SJCRH30 (cell line): ENCODE results near the gene LINC01488. TPM values are rescaled to one million over a fixed set of nuclear protein-coding genes. Genes with fewer than 3 reads are reported as not detected.
A peak's percentile ranks its signal among the peaks of the same experiment; 100 is the strongest.

ENCODE experiments used
- DNase-seq, 2 experiments: peaks; one replicate each; pipeline ENCODE4 v3.0.0-alpha.2; 2015 to 2020
- H3K27ac ChIP-seq: fragments of 250-450 bp; sonication (Bioruptor Pico); 2 replicates; pipeline ENCODE4 v1.5.1; 2020; ENCODE audit warnings: mild to moderate bottlenecking, moderate library complexity
- H3K27me3 ChIP-seq: fragments of 250-450 bp; sonication (Bioruptor Pico); 2 replicates; pipeline ENCODE4 v1.5.1; 2020; ENCODE audit warnings: mild to moderate bottlenecking, moderate library complexity
- H3K36me3 ChIP-seq: fragments of 250-450 bp; sonication (Bioruptor Pico); 2 replicates; pipeline ENCODE4 v1.5.1; 2020; ENCODE audit warnings: mild to moderate bottlenecking, moderate library complexity
- H3K4me1 ChIP-seq: fragments of 250-450 bp; sonication (Bioruptor Pico); 2 replicates; pipeline ENCODE4 v1.5.1; 2020; ENCODE audit warnings: mild to moderate bottlenecking, moderate library complexity
- H3K4me3 ChIP-seq: fragments of 250-450 bp; sonication (Bioruptor Pico); 2 replicates; pipeline ENCODE4 v1.5.1; 2020; ENCODE audit warnings: mild to moderate bottlenecking, moderate library complexity
- H3K9me3 ChIP-seq: fragments of 250-450 bp; sonication (Bioruptor Pico); replicated peaks from 2 replicates; pipeline ENCODE4 v1.5.1; 2020; ENCODE audit warnings: mild to moderate bottlenecking, moderate library complexity
- total RNA-seq: library from RNA; depleted of rRNA; stranded (reverse); fragments of >200 nt; shearing (Covaris generic); gene quantifications from 2 replicates; pipeline ENCODE4 v1.2.3, GENCODE V29; 2014; rRNA removed

LINC01488 gene
- total RNA-seq, 1 experiment from 2014 or later: not detected

- no peak for DNase-seq
- Histone ChIP-seq H3K4me1 (peaks cover 4% of the 10 kb centered on the region; the same call in 1 of the 2 replicates), H3K9me3 (no peaks in the 10 kb centered on the region), H3K4me3 (no peak overlapping the region), H3K36me3 (no peaks in the 10 kb centered on the region), H3K27me3 (no peaks in the 10 kb centered on the region; the same call in 1 of the 2 replicates), H3K27ac (no peak overlapping the region)
Measured at GRCh38 chr11:69536406-69536805, 54.9 kb downstream of the LINC01488 start.

DNA sequence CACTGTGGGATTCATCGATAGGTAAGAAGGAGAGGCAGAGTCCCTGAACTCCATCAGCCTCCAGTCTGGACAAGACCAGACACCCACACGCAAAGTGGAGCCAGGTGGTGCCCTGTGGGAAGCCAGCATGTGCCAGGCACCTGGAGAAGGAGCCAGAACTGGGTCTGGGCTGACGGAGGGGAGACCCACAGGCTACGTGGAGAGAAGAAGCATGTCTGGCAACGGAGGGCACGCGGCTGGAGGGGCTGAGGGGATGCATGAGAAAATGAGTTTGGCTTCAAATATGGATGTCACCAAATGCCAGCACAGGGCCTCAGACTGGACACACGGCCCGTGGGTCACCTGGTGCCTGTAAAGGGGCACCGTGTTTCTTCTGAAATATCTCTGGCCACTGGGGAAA lies 55.7 kb downstream of the LINC01488 start:
- no peaks in the 10 kb centered on the region; the same call in 1 of the 2 replicates for H3K27me3 ChIP-seq
- no peak overlapping the region for H3K27ac ChIP-seq
- H3K4me1 ChIP-seq: peaks cover 6% of the 10 kb centered on the region
- no peaks in the 10 kb centered on the region for H3K36me3 ChIP-seq
- DNase-seq: no peak
- H3K9me3 ChIP-seq: no peaks in the 10 kb centered on the region
- no peak overlapping the region for H3K4me3 ChIP-seq

GRCh38 chr11:69537855-69538640 lies 56.6 kb downstream of the LINC01488 start:
- Histone ChIP-seq H3K4me1 (peaks cover 6% of the 10 kb centered on the region), H3K27ac (no peak overlapping the region), H3K4me3 (no peak overlapping the region), H3K27me3 (no peaks in the 10 kb centered on the region; the same call in 1 of the 2 replicates), H3K9me3 (no peaks in the 10 kb centered on the region), H3K36me3 (no peaks in the 10 kb centered on the region)
- DNase-seq: no peak

DNA sequence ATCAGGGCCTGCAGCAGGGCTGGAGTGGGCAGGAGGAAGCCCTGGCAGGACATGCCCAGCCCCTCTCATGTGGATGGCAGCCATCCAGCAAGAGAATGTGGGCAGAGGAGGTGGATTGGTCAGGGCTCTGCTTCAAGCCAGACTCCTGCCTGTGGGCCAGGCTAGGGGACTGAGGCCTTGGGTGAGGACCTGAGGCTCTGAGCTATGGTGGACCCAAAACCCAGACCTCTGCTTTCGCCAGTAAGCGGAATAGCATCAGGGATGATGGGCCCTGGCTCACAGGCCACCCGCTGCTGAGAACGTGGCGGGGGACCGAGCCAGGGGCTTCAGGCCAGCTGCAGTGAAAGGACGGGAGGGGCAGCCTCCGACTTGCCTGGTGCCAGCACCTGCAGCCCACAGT lies 57.4 kb downstream of the LINC01488 start:
- Histone ChIP-seq H3K4me1 (peaks cover 5% of the 10 kb centered on the region), H3K27me3 (no peaks in the 10 kb centered on the region; the same call in 1 of the 2 replicates), H3K4me3 (no peak overlapping the region), H3K36me3 (no peaks in the 10 kb centered on the region), H3K9me3 (no peaks in the 10 kb centered on the region), H3K27ac (no peak overlapping the region)
- DNase-seq: no peak

DNA sequence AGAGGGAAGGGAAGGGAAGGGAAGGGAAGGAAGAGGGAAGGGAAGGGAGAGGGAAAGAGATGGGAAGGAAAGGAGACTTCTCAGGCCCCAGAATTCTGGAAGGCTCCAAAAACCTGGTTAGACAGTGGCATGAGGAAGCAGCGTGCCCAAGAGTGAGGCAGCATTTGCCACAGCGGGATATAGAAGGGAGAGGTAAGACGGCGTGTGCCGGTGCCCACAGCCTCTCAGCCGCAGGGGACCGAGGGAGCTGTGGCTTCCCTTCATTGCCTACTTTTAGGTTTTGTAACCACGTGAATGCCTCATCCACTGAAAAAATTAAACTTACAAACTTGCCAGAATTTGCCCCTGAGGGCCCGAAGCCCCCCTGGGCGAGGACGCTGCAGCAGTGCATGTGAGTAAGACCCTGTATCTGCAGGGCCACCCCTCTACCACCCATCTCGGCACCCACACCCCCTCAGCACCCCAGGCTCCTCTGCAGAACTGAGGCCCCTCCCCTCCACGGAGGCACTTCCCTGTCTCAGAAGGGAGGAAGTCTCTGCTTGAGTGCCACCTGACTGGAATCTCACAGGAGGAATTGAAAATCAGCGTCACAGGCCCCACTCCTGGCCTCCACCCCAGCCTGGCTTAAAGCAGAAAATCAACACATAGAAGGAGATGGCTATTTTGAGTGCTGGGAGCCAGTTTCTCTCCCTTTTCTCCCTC lies 58.1 kb downstream of the LINC01488 start:
- Histone ChIP-seq H3K4me1 (peaks cover 2% of the 10 kb centered on the region; the same call in 1 of the 2 replicates), H3K36me3 (no peaks in the 10 kb centered on the region), H3K27ac (no peak overlapping the region), H3K9me3 (no peaks in the 10 kb centered on the region), H3K4me3 (no peak overlapping the region), H3K27me3 (no peaks in the 10 kb centered on the region)
- DNase-seq: no peak

GRCh38 chr11:69540118-69541000 lies 58.9 kb downstream of the LINC01488 start:
- Histone ChIP-seq H3K4me3 (no peak overlapping the region), H3K27ac (no peak overlapping the region), H3K4me1 (peaks cover 2% of the 10 kb centered on the region; the same call in 1 of the 2 replicates), H3K9me3 (no peaks in the 10 kb centered on the region), H3K27me3 (no peaks in the 10 kb centered on the region), H3K36me3 (no peaks in the 10 kb centered on the region)
- peak in 1 of 2 experiments; percentile 25 for DNase-seq

GRCh38 chr11:69541001-69541285 lies 59.5 kb downstream of the LINC01488 start:
- no peak for DNase-seq
- Histone ChIP-seq H3K4me3 (no peak overlapping the region), H3K4me1 (peaks cover 2% of the 10 kb centered on the region; the same call in 1 of the 2 replicates), H3K27me3 (no peaks in the 10 kb centered on the region), H3K36me3 (no peaks in the 10 kb centered on the region), H3K9me3 (no peaks in the 10 kb centered on the region), H3K27ac (no peak overlapping the region)

DNA sequence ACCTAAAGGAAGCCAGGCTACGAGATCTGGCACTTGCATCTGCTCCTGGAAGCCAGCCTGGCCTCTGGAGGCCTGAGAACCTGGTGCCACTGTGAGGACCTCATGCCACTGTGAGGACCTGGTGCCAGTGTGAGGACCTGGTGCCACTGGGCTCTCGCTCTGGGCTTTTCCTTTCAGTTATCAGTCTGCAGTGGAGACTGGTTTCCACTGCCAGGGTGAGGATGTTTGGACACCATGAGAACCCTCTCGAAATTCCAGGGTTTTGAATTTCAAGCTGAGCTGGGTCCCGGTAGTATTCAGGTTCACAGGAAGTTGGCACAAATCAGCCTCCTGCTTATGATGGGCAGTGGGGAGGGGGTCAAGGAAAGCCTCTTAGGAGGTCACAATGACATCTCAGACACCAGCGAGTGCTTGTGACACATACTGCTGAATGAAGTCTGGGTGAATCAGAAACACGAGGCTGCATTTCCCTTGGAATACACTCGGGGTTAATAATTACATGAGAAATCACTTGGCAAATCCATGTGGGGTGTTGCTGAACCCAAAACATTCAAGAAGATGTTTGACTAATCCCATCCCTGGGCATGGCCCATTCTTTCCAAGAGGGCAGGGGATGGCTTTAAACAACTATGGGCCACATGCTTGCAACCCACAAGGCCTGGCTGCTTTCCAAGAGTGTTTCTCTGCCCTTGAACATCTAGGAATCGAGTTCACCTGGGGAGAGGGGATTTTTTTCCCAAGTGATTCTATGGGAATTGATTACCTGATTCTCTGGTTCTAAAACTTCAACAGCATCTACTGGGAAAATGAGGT lies 60.2 kb downstream of the LINC01488 start:
- H3K27ac ChIP-seq: no peak overlapping the region
- H3K27me3 ChIP-seq: no peaks in the 10 kb centered on the region
- peaks cover 2% of the 10 kb centered on the region; the same call in 1 of the 2 replicates for H3K4me1 ChIP-seq
- no peaks in the 10 kb centered on the region for H3K36me3 ChIP-seq
- DNase-seq: no peak
- no peak overlapping the region for H3K4me3 ChIP-seq
- no peaks in the 10 kb centered on the region for H3K9me3 ChIP-seq

DNA sequence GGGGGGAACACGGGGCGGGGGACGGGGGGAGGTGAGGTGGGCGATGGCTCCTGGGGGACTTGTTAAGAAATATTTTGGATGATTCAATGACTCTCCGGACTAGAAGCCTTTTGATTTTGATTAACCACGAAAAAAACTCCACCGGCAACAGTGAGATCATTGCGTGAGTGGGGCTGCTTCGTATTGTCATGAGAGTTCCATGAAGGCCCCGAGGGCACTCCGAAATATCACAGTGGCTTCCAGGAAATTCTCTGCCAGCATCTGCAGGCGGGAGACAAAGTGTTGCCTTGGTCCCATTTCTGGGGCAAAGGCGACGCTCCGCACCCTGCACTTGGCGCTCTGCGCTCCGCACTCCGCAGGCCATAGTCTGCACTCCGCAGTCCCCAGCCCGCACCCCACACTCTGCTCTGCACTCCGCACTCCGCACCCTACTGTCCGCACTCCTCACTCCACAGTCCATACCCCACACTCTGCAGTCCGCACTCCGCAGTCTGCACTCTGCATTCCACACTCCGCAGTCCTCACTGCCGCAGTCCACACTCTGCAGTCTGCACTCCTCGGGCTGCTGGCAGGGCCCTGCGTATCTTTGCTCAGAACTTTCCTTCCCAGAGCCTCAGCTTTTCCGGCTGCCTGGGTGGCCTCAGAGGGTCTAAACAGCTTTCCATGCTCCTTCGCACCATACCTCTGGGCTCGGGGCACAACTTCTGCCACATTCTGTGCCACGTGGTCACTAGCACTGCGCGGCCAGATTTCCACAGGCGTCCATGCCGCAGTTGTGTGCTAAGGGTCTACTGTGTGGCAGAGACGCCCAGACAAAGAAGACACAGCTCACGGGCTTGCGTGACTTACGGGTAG lies 61.1 kb downstream of the LINC01488 start:
- DNase-seq: no peak
- Histone ChIP-seq H3K36me3 (no peaks in the 10 kb centered on the region), H3K4me3 (no peak overlapping the region), H3K27ac (no peak overlapping the region), H3K9me3 (no peaks in the 10 kb centered on the region), H3K27me3 (no peaks in the 10 kb centered on the region), H3K4me1 (peaks cover 2% of the 10 kb centered on the region; the same call in 1 of the 2 replicates)

Other genes with a start within 250 kb of the LINC01488 start
- gene MYEOV, start 187.5 kb upstream of the LINC01488 start, total RNA-seq: 2.9 and 6.7 TPM in 2 replicates
- 80.3 and 81.9 TPM in 2 replicates for gene CCND1, start 159.5 kb downstream of the LINC01488 start, total RNA-seq
- 19.4 and 22.3 TPM in 2 replicates for gene LTO1, start 193.7 kb downstream of the LINC01488 start, total RNA-seq
- gene FGF19, start 222.4 kb downstream of the LINC01488 start, total RNA-seq: not detected in 2 replicates